SK-N-SH treated with all-trans-retinoic acid at 6 μM for 48 hours (cell line): ENCODE data around the gene GCN1.

Source experiments
- ATAC-seq: fragments of 200-7000 bp; cut with Tn5 transposase; 3 replicates; pipeline ENCODE4 v1.9.1; 2020; ENCODE audit warnings: mild to moderate bottlenecking, moderate library complexity
- ARNTL ChIP-seq: fragments of 450-650 bp; formaldehyde crosslinking; IDR thresholded peaks from 2 replicates; pipeline ENCODE4 v1.5.0; 2020; ENCODE audit warnings: low read depth, mild to moderate bottlenecking, moderate library complexity, borderline replicate concordance
- BACH2 ChIP-seq: fragments of 250-450 bp; sonication (Bioruptor Pico); IDR thresholded peaks from 2 replicates; pipeline ENCODE4 v1.9.0; 2021; ENCODE audit warnings: mild to moderate bottlenecking, borderline replicate concordance
- CSDC2 ChIP-seq: fragments of 250-450 bp; sonication (Bioruptor Pico); IDR thresholded peaks from 2 replicates; pipeline ENCODE4 v1.5.0; 2020; ENCODE audit warnings: mild to moderate bottlenecking, moderate library complexity
- ISL1 ChIP-seq: fragments of 250-450 bp; sonication (Bioruptor Pico); IDR thresholded peaks from 2 replicates; pipeline ENCODE4 v2.1.2; 2022; ENCODE audit warnings: mild to moderate bottlenecking, moderate library complexity
- OSR1 ChIP-seq: fragments of 250-450 bp; sonication (Bioruptor Pico); IDR thresholded peaks from 2 replicates; pipeline ENCODE4 v1.8.0; 2022; ENCODE audit warnings: moderate library complexity, mild to moderate bottlenecking, inconsistent platforms
- PATZ1 ChIP-seq: fragments of 250-450 bp; sonication (Bioruptor Pico); IDR thresholded peaks from 2 replicates; pipeline ENCODE4 v1.8.0; 2020; ENCODE audit warnings: mild to moderate bottlenecking, moderate library complexity, borderline replicate concordance
- POU6F1 ChIP-seq: fragments of 250-450 bp; sonication (Bioruptor Pico); IDR thresholded peaks from 2 replicates; pipeline ENCODE4 v1.8.0; 2021; ENCODE audit warnings: low read depth, mild to moderate bottlenecking, moderate library complexity, borderline replicate concordance
- PPARA ChIP-seq: fragments of 250-450 bp; sonication (Bioruptor Pico); IDR thresholded peaks from 2 replicates; pipeline ENCODE4 v1.5.0; 2020; ENCODE audit warnings: mild to moderate bottlenecking, borderline replicate concordance
- RARB ChIP-seq: fragments of 250-450 bp; sonication (Bioruptor Pico); IDR thresholded peaks from 2 replicates; pipeline ENCODE4 v1.8.0; 2021; ENCODE audit warnings: mild to moderate bottlenecking, moderate library complexity
- SNAI2 ChIP-seq: fragments of 250-450 bp; sonication (Bioruptor Pico); IDR thresholded peaks from 2 replicates; pipeline ENCODE4 v1.5.0; 2020; ENCODE audit warnings: mild to moderate bottlenecking, moderate library complexity
- TCF4 ChIP-seq: fragments of 250-450 bp; sonication (Bioruptor Pico); IDR thresholded peaks from 2 replicates; pipeline ENCODE4 v1.8.0; 2021; ENCODE audit warnings: mild to moderate bottlenecking, moderate library complexity, borderline replicate concordance
- TOX ChIP-seq: fragments of 250-450 bp; sonication (Bioruptor Pico); IDR thresholded peaks from 2 replicates; pipeline ENCODE4 v1.8.0; 2021; ENCODE audit warnings: mild to moderate bottlenecking, moderate library complexity, borderline replicate concordance
- ZC3H10 ChIP-seq: fragments of 250-450 bp; sonication (Bioruptor Pico); IDR thresholded peaks from 2 replicates; pipeline ENCODE4 v1.5.1; 2021; ENCODE audit warnings: mild to moderate bottlenecking, moderate library complexity
- ZFP3 ChIP-seq: fragments of 250-450 bp; sonication (Bioruptor Pico); IDR thresholded peaks from 2 replicates; pipeline ENCODE4 v1.5.0; 2020; ENCODE audit warnings: mild to moderate bottlenecking, moderate library complexity
- ZNF565 ChIP-seq: fragments of 450-650 bp; formaldehyde crosslinking; conservative IDR thresholded peaks from 2 replicates; pipeline ENCODE4 v1.5.0; 2020; ENCODE audit warnings: low read depth, mild to moderate bottlenecking, moderate library complexity
- ZNF70 ChIP-seq: fragments of 450-650 bp; formaldehyde crosslinking; IDR thresholded peaks from 2 replicates; pipeline ENCODE4 v1.5.0; 2020; ENCODE audit warnings: mild to moderate bottlenecking, moderate library complexity
- ZNF8 ChIP-seq: fragments of 450-650 bp; formaldehyde crosslinking; IDR thresholded peaks from 2 replicates; pipeline ENCODE4 v1.5.0; 2020; ENCODE audit warnings: mild to moderate bottlenecking, moderate library complexity
- TF ChIP-seq, protein P1 (sequence below): fragments of 250-450 bp; sonication (Bioruptor Pico); IDR thresholded peaks from 2 replicates; pipeline ENCODE4 v1.5.0; 2020; ENCODE audit warnings: mild to moderate bottlenecking, moderate library complexity
- TF ChIP-seq, protein P2 (sequence below): fragments of 250-450 bp; sonication (Bioruptor Pico); IDR thresholded peaks from 2 replicates; pipeline ENCODE4 v1.5.1; 2021; ENCODE audit warnings: mild to moderate bottlenecking, moderate library complexity

Gene GCN1

GRCh38 chr12:120220838-120221575, 26.5 kb upstream of the GCN1 start (continued):
- TF ChIP-seq, protein P1, sequence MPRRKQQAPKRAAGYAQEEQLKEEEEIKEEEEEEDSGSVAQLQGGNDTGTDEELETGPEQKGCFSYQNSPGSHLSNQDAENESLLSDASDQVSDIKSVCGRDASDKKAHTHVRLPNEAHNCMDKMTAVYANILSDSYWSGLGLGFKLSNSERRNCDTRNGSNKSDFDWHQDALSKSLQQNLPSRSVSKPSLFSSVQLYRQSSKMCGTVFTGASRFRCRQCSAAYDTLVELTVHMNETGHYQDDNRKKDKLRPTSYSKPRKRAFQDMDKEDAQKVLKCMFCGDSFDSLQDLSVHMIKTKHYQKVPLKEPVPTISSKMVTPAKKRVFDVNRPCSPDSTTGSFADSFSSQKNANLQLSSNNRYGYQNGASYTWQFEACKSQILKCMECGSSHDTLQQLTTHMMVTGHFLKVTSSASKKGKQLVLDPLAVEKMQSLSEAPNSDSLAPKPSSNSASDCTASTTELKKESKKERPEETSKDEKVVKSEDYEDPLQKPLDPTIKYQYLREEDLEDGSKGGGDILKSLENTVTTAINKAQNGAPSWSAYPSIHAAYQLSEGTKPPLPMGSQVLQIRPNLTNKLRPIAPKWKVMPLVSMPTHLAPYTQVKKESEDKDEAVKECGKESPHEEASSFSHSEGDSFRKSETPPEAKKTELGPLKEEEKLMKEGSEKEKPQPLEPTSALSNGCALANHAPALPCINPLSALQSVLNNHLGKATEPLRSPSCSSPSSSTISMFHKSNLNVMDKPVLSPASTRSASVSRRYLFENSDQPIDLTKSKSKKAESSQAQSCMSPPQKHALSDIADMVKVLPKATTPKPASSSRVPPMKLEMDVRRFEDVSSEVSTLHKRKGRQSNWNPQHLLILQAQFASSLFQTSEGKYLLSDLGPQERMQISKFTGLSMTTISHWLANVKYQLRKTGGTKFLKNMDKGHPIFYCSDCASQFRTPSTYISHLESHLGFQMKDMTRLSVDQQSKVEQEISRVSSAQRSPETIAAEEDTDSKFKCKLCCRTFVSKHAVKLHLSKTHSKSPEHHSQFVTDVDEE (CRISPR knock-in tag): no peak

DNA sequence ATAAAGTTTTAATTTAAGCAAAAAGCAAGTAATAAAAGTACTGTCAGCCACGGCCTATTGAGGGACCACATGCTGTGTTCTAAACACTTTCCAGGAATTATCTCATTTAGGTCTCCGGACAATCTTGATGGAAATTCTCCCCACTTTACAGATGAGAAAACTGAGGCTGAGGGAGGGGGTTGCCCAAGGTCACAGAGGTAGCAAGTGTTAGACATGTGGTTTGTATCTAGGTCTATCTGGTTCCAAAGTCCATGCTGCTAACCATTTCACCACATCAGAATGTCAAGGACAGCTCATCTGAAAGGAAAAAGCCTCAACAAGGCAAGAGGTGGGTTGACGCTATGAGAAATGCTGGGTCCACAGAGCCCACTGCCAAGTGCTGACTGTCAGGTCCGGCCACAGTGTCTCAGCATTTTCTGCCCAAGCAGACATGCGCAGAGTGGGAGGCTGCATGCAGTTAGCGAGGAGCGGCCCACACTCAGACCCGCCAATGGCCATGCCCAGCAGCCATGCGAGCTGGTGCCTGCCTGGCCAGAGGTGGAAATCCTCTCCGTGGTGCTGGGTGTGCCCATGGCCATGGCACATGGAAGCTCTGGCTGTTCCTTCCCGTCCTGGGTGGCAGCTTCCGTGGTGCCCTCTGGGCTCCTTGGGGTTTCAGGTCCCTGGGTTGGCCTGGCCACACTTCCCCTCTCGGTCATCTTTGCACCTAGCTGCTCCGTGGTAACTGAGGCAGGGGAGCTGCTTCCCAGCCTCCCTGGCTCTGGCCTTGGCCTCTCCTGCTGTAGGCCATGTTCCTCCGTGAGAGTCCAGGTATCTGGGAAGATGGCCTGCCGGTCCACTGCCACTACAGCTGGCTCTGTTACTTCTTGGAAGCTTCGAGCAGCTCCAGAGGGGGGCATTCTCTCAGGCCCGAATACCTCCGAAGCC, 24.4 kb upstream of the GCN1 start:
- ATAC-seq: no peak
- TF ChIP-seq PATZ1 (CRISPR knock-in tag) (no peak), ZFP3 (no peak), ISL1 (CRISPR knock-in tag) (no peak), SNAI2 (CRISPR knock-in tag) (no peak), ZNF565 (CRISPR knock-in tag) (no peak), ZNF8 (CRISPR knock-in tag) (no peak), ZC3H10 (CRISPR knock-in tag) (no peak), PPARA (CRISPR knock-in tag) (no peak), BACH2 (no peak), OSR1 (CRISPR knock-in tag) (no peak), RARB (CRISPR knock-in tag) (no peak), ARNTL (no peak), CSDC2 (CRISPR knock-in tag) (no peak), TOX (CRISPR knock-in tag) (no peak)
- TF ChIP-seq, protein P2, sequence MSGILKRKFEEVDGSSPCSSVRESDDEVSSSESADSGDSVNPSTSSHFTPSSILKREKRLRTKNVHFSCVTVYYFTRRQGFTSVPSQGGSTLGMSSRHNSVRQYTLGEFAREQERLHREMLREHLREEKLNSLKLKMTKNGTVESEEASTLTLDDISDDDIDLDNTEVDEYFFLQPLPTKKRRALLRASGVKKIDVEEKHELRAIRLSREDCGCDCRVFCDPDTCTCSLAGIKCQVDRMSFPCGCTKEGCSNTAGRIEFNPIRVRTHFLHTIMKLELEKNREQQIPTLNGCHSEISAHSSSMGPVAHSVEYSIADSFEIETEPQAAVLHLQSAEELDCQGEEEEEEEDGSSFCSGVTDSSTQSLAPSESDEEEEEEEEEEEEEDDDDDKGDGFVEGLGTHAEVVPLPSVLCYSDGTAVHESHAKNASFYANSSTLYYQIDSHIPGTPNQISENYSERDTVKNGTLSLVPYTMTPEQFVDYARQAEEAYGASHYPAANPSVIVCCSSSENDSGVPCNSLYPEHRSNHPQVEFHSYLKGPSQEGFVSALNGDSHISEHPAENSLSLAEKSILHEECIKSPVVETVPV: no peak

GRCh38 chr12:120216742-120217605, 22.5 kb upstream of the GCN1 start:
- no peak for TF ChIP-seq OSR1 (CRISPR knock-in tag)
- no peak for TF ChIP-seq ISL1 (CRISPR knock-in tag)
- no peak for TF ChIP-seq ARNTL
- no peak for TF ChIP-seq ZNF70
- no peak for ATAC-seq

- no peak; the same call in 2 of the 3 replicates for ATAC-seq
- TF ChIP-seq POU6F1 (CRISPR knock-in tag): no peak
- no peak for TF ChIP-seq PPARA (CRISPR knock-in tag)
- no peak for TF ChIP-seq ISL1 (CRISPR knock-in tag)
- no peak for TF ChIP-seq ZFP3
- no peak for TF ChIP-seq ZC3H10 (CRISPR knock-in tag)
- TF ChIP-seq ZNF8 (CRISPR knock-in tag): no peak
- TF ChIP-seq ZNF70: no peak
- no peak for TF ChIP-seq ZNF565 (CRISPR knock-in tag)
- no peak for TF ChIP-seq BACH2
- no peak for TF ChIP-seq TCF4 (CRISPR knock-in tag)
- TF ChIP-seq OSR1 (CRISPR knock-in tag): no peak
Measured at GRCh38 chr12:120215766-120216735, 21.5 kb upstream of the GCN1 start.
